ENCODE data around the gene TSPAN32.

The TSPAN32 gene

GRCh38 chr11:2307501-2308331 is 5.9 kb downstream of the TSPAN32 start:
- no peak overlapping the region for H3K27ac ChIP-seq
- no peak for TF ChIP-seq CTCF (IDR thresholded peaks at IDR 0.05)

GRCh38 chr11:2308713-2309112 is 6.9 kb downstream of the TSPAN32 start:
- no peak overlapping the region for H3K27ac ChIP-seq
- TF ChIP-seq CTCF (IDR thresholded peaks at IDR 0.05) (no peak), ZFX (IDR thresholded peaks at IDR 0.05; ENCODE audit: borderline replicate concordance) (no peak)

GRCh38 chr11:2309251-2310072 is 7.6 kb downstream of the TSPAN32 start:
- TF ChIP-seq ZFX (IDR thresholded peaks at IDR 0.05; ENCODE audit: borderline replicate concordance), result no peak
- no peak for TF ChIP-seq CTCF (IDR thresholded peaks at IDR 0.05)

GRCh38 chr11:2310073-2310785 is 8.4 kb downstream of the TSPAN32 start:
- TF ChIP-seq ZFX (IDR thresholded peaks at IDR 0.05; ENCODE audit: borderline replicate concordance) (no peak), CTCF (IDR thresholded peaks at IDR 0.05) (no peak)
- no peak overlapping the region for H3K27ac ChIP-seq

More at GRCh38 chr11:2309251-2310072, 7.6 kb downstream of the TSPAN32 start:
- no peak overlapping the region for H3K27ac ChIP-seq

- TF ChIP-seq ZFX (IDR thresholded peaks at IDR 0.05; ENCODE audit: borderline replicate concordance) (no peak), CTCF (IDR thresholded peaks at IDR 0.05) (no peak)
Observed at GRCh38 chr11:2310786-2311352, 9.1 kb downstream of the TSPAN32 start.

GRCh38 chr11:2311353-2312133 is 9.7 kb downstream of the TSPAN32 start:
- TF ChIP-seq ZFX (IDR thresholded peaks at IDR 0.05; ENCODE audit: borderline replicate concordance), result no peak
- TF ChIP-seq CTCF (IDR thresholded peaks at IDR 0.05), result no peak
- H3K27ac ChIP-seq, result no peak overlapping the region

More at GRCh38 chr11:2310786-2311352, 9.1 kb downstream of the TSPAN32 start:
- H3K27ac ChIP-seq, result no peak overlapping the region
